IMR-90 (cell line): Measurements from ENCODE around the gene PLD1. TPM values are rescaled to one million over a fixed set of nuclear protein-coding genes. Genes with fewer than 3 reads are reported as not detected.

Experiments used
- ATAC-seq: fragments of 200-7000 bp; cut with Tn5 transposase; 2 replicates; pipeline ENCODE4 v1.9.1; 2020; ENCODE audit warnings: low read depth, mild to moderate bottlenecking, moderate library complexity
- BruUV-seq: library from RNA; stranded (reverse); fragments of 400-500 nt; replicated peaks from 2 replicates; lab custom pipeline; 2021; lab: Mats Ljungman, UMichigan
- CTCF ChIA-PET: fragments of 300-600 bp; formaldehyde crosslinking; extraction: SDS; loops from one replicate; lab custom pipeline; 2021; ENCODE audit warnings: antibody characterized with exemption; lab: Yijun Ruan, JAX
- POLR2A ChIA-PET: fragments of 300-600 bp; sonication (Branson Sonifier 250); formaldehyde crosslinking; loops from one replicate; lab custom pipeline; 2022; ENCODE audit warnings: antibody characterized with exemption; ENCODE audit not compliant: unreplicated experiment; lab: Charles Lee
- DNase-seq: peaks from one replicate; pipeline ENCODE4 v3.0.0; 2013
- H2AFZ ChIP-seq: replicated peaks from 2 replicates; pipeline ENCODE3; 2013; ENCODE audit warnings: low read length, mild to moderate bottlenecking; ENCODE audit not compliant: poor library complexity
- H2AK5ac ChIP-seq: 2 replicates; pipeline ENCODE4 v1.6.1; 2013; ENCODE audit warnings: low read depth, low read length, inconsistent platforms
- H2AK9ac ChIP-seq: replicated peaks from 2 replicates; pipeline ENCODE3; 2013; ENCODE audit warnings: mild to moderate bottlenecking, low read depth, low read length, moderate library complexity; ENCODE audit not compliant: poor library complexity
- H2BK120ac ChIP-seq: 2 replicates; pipeline ENCODE4 v1.6.1; 2013; ENCODE audit warnings: low read depth, low read length, inconsistent platforms
- H2BK15ac ChIP-seq: 3 replicates; pipeline ENCODE4 v1.6.1; 2013; ENCODE audit warnings: low read depth, low read length, inconsistent platforms
- H2BK20ac ChIP-seq: 2 replicates; pipeline ENCODE4 v1.6.1; 2013; ENCODE audit warnings: low read depth, mild to moderate bottlenecking, inconsistent platforms, low read length, moderate library complexity
- H2BK5ac ChIP-seq: 2 replicates; pipeline ENCODE4 v1.6.1; 2013; ENCODE audit warnings: mild to moderate bottlenecking, low read depth, low read length, inconsistent platforms; ENCODE audit not compliant: poor library complexity, severe bottlenecking
- H3K14ac ChIP-seq: replicated peaks from 2 replicates; pipeline ENCODE4 v1.6.1; 2013; ENCODE audit warnings: low read depth, low read length, inconsistent platforms
- H3K18ac ChIP-seq: 2 replicates; pipeline ENCODE4 v1.6.1; 2013; ENCODE audit warnings: low read depth, low read length, control low read depth
- H3K23ac ChIP-seq: 2 replicates; pipeline ENCODE4 v1.6.1; 2013; ENCODE audit warnings: low read depth, low read length, inconsistent platforms
- H3K27ac ChIP-seq: 2 replicates; pipeline ENCODE4 v1.5.1; 2013; ENCODE audit warnings: mild to moderate bottlenecking, control low read depth, low read length; ENCODE audit not compliant: insufficient read depth
- H3K27me3 ChIP-seq: 2 replicates; pipeline ENCODE4 v1.6.1; 2013; ENCODE audit warnings: low read length; ENCODE audit not compliant: control insufficient read depth, insufficient read depth
- H3K36me3 ChIP-seq: 2 replicates; pipeline ENCODE4 v1.6.1; 2013; ENCODE audit warnings: low read length, mixed read lengths; ENCODE audit not compliant: control insufficient read depth, insufficient read depth
- H3K4ac ChIP-seq: 2 replicates; pipeline ENCODE4 v1.6.1; 2013; ENCODE audit warnings: low read depth, low read length, inconsistent platforms
- H3K4me1 ChIP-seq: 2 replicates; pipeline ENCODE4 v1.6.1; 2013; ENCODE audit warnings: low read length, mixed read lengths; ENCODE audit not compliant: control insufficient read depth, insufficient read depth
- H3K4me2 ChIP-seq: 2 replicates; pipeline ENCODE4 v1.6.1; 2013; ENCODE audit warnings: low read depth, mild to moderate bottlenecking, control low read depth, low read length, moderate library complexity
- H3K4me3 ChIP-seq: 2 replicates; pipeline ENCODE4 v1.5.1; 2013; ENCODE audit warnings: low read depth, mild to moderate bottlenecking, control low read depth, low read length, moderate library complexity; ENCODE audit not compliant: insufficient read depth
- H3K56ac ChIP-seq: 2 replicates; pipeline ENCODE4 v1.6.1; 2013; ENCODE audit warnings: low read length, inconsistent platforms; ENCODE audit not compliant: insufficient read depth; ENCODE audit errors: extremely low read depth
- H3K79me1 ChIP-seq, 2 experiments: 2 replicates each; pipeline ENCODE4 v1.6.1; 2013; ENCODE audit warnings: low read length in 2 of 2, inconsistent platforms in 1 of 2, low read depth in 1 of 2
- H3K9ac ChIP-seq: 2 replicates; pipeline ENCODE4 v1.6.1; 2013; ENCODE audit warnings: low read depth, low read length, control low read depth
- H3K9me1 ChIP-seq: 2 replicates; pipeline ENCODE4 v1.6.1; 2013; ENCODE audit warnings: low read length, inconsistent platforms; ENCODE audit not compliant: insufficient read depth
- H3K9me3 ChIP-seq: 2 replicates; pipeline ENCODE4 v1.6.1; 2013; ENCODE audit warnings: low read length; ENCODE audit not compliant: control insufficient read depth, insufficient read depth
- H4K20me1 ChIP-seq: 2 replicates; pipeline ENCODE4 v1.6.1; 2013; ENCODE audit warnings: low read length, inconsistent platforms; ENCODE audit not compliant: insufficient read depth
- H4K5ac ChIP-seq: 2 replicates; pipeline ENCODE4 v1.6.1; 2013; ENCODE audit warnings: mild to moderate bottlenecking, low read depth, low read length, control low read depth
- H4K8ac ChIP-seq, 2 experiments: 2 replicates each; pipeline ENCODE4 v1.6.1; 2013; ENCODE audit warnings: low read depth in 2 of 2, low read length in 2 of 2, control low read depth in 1 of 2, inconsistent platforms in 1 of 2
- H4K91ac ChIP-seq: 2 replicates; pipeline ENCODE4 v1.6.1; 2013; ENCODE audit warnings: low read depth, low read length, inconsistent platforms; ENCODE audit not compliant: insufficient read depth
- BHLHE40 ChIP-seq: fragments of 150-350 bp; IDR thresholded peaks from 2 replicates; pipeline ENCODE4 v1.6.1; 2016; ENCODE audit warnings: mild to moderate bottlenecking, low read depth, low read length
- CEBPB ChIP-seq: IDR thresholded peaks from 2 replicates; pipeline ENCODE4 v1.6.1; 2012; ENCODE audit warnings: low read depth, low read length, improper control_type of control experiment
- CHD1 ChIP-seq: IDR thresholded peaks from 2 replicates; pipeline ENCODE4 v1.6.1; 2012; ENCODE audit warnings: low read depth, low read length, improper control_type of control experiment
- FOS ChIP-seq: fragments of 150-350 bp; IDR thresholded peaks from 2 replicates; pipeline ENCODE4 v1.6.1; 2016; ENCODE audit warnings: low read depth, low read length
- MAFK ChIP-seq: IDR thresholded peaks from 2 replicates; pipeline ENCODE4 v1.6.1; 2012; ENCODE audit warnings: low read depth, low read length, improper control_type of control experiment
- MAZ ChIP-seq: IDR thresholded peaks from 2 replicates; pipeline ENCODE4 v1.6.1; 2012; ENCODE audit warnings: low read depth, mild to moderate bottlenecking, low read length, improper control_type of control experiment, moderate library complexity, borderline replicate concordance
- MXI1 ChIP-seq: IDR thresholded peaks from 2 replicates; pipeline ENCODE4 v1.6.1; 2012; ENCODE audit warnings: low read depth, mild to moderate bottlenecking, low read length, moderate library complexity, borderline replicate concordance
- NFE2L2 ChIP-seq: fragments of 150-350 bp; IDR thresholded peaks from 2 replicates; pipeline ENCODE4 v1.6.1; 2016; ENCODE audit warnings: low read depth, mild to moderate bottlenecking, low read length
- POLR2A ChIP-seq: IDR thresholded peaks from 2 replicates; pipeline ENCODE4 v1.6.1; 2012; ENCODE audit warnings: mild to moderate bottlenecking, low read depth, low read length
- RAD21 ChIP-seq: IDR thresholded peaks from 2 replicates; pipeline ENCODE4 v1.6.1; 2012; ENCODE audit warnings: low read length, improper control_type of control experiment
- RCOR1 ChIP-seq: IDR thresholded peaks from 2 replicates; pipeline ENCODE4 v1.6.1; 2012; ENCODE audit warnings: mild to moderate bottlenecking, low read length, improper control_type of control experiment; ENCODE audit not compliant: insufficient replicate concordance
- SMC3 ChIP-seq: fragments of 150-350 bp; IDR thresholded peaks from 2 replicates; pipeline ENCODE4 v1.6.1; 2016; ENCODE audit warnings: low read depth, mild to moderate bottlenecking, antibody characterized with exemption, low read length, moderate library complexity
- WGBS, 2 experiments: methylation state at CpG; one replicate each; pipeline versions ENCODE4 v1.1.5 to v1.1.7; 2013; ENCODE audit warnings: missing lambda C conversion rate in 2 of 2; ENCODE audit not compliant: insufficient read length in 1 of 2; ENCODE audit errors: extremely low coverage in 2 of 2; 5-methylcytosine and 5-hydroxymethylcytosine counted together
- dilution Hi-C: fragments of 300-500 bp; cut with HindIII; formaldehyde crosslinking; loops from one replicate; pipeline ENCODE4 v1.14.3; 2018; ENCODE audit warnings: low sequenced_read_pairs; ENCODE audit not compliant: unreplicated experiment
- in situ Hi-C: fragments of 300-500 bp; cut with MboI; formaldehyde crosslinking; loops from 3 replicates; pipeline ENCODE4 v1.14.3; 2019; ENCODE audit warnings: low sequenced_read_pairs, inconsistent platforms, mixed read lengths
- intact Hi-C: fragments of 100-400 bp; cut with micrococcal nuclease; formaldehyde crosslinking; loops from 2 replicates; pipeline ENCODE4 v1.10.0; 2022
- polyA plus RNA-seq, 3 experiments: library from polyadenylated mRNA; depleted of rRNA; stranded (reverse); fragments of >200 nt; gene quantifications; 2 replicates each; pipeline ENCODE4 v1.2.3, GENCODE V29; 2012; ENCODE audit warnings: low replicate concordance in 1 of 3
- total RNA-seq: library from RNA; depleted of rRNA; stranded (reverse); fragments of >200 nt; gene quantifications from 2 replicates; pipeline ENCODE4 v1.2.3, GENCODE V29; 2012
- TF ChIP-seq, protein P1 (sequence below): fragments of 150-350 bp; IDR thresholded peaks from 2 replicates; pipeline ENCODE4 v1.6.1; 2017; ENCODE audit warnings: mild to moderate bottlenecking, antibody characterized with exemption, low read length, low read depth
- TF ChIP-seq, protein P2 (sequence below): conservative IDR thresholded peaks from 2 replicates; pipeline ENCODE4 v1.5.1; 2012; ENCODE audit warnings: mild to moderate bottlenecking, low read depth, low read length, improper control_type of control experiment

Gene PLD1
- total and polyA plus RNA-seq, 2 of the 4 experiments (the other 2 are of a cell fraction): 3.3 to 9.7 TPM

DNA sequence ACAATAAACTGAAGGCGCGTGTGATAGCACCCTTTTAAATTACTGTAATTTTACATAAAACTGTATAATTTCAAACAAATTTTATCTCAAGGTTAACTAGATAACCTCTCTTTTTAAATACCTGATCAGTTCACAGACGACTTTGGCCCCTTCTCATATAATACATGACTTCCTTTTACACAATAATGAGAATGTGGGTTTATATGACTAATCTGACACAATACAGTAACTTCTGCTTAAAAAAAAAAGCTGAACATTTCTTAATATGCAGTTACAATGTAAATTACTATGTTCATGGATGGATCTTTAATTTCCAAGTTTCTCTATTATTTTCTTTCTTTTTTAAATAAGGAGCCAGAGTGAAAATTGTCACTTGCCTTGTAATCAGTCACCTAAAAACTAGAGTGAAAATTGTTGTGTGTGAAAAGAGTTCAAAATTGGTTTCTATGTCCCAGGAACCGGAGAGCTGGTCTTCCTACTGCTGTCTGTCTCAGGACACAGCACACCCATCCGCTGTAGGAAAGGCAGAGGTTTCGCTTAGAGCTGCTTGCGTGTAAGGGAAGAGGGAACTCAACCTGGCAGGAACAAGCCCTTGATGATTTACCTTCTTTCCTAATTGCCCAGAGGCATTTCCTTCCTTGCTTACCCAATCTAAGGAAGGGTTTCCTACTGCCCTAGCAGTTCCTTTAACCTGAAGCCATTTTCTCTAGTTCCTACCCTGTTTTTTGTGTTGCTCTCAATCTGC, 33.3 kb downstream of the PLD1 start:
- H2AK9ac ChIP-seq: no peak overlapping the region
- WGBS, 2 experiments: no CpG with 5 or more reads among the region's 7 CpGs
- peaks cover 1% of the 10 kb centered on the region; the same call in 1 of the 2 replicates for H4K20me1 ChIP-seq
- ChIA-PET POLR2A (interaction anchor here (0.6 kb wide), 1 partner anchor 68 kb away, joined by 3 read pairs; no protein-coding TSS in a partner anchor), CTCF (no interaction called here)
- ATAC-seq (no peak), DNase-seq (no peak)
- no peak overlapping the region for H2BK20ac ChIP-seq
- H2BK15ac ChIP-seq: peak overlapping the region; percentile 65; the same call in 1 of the 3 replicates
- no peaks in the 10 kb centered on the region for H3K36me3 ChIP-seq
- H3K9me3 ChIP-seq: peaks cover under 1% of the 10 kb centered on the region; the same call in 1 of the 2 replicates
- H4K5ac ChIP-seq: no peak overlapping the region
- H3K56ac ChIP-seq: no peak overlapping the region
- peaks cover 4% of the 10 kb centered on the region for H3K4me1 ChIP-seq
- no peak overlapping the region for H3K9ac ChIP-seq
- BruUV-seq: no TSS peak
- peaks cover 9 to 11% of the 10 kb centered on the region in 2 experiments; a peak in 3 of 4 replicates for H3K79me1 ChIP-seq
- H3K14ac ChIP-seq: 0 out of 2 replicates have a peak overlapping the region, but pooled peaks have one; percentile 24
- no peak overlapping the region for H3K27ac ChIP-seq
- intact Hi-C loops (loop anchor here (10.0 kb wide), 1 partner anchor 1022 kb away; no protein-coding TSS in a partner anchor), dilution Hi-C loops (no loop called here), in situ Hi-C loops (no loop called here)
- no peak overlapping the region for H3K23ac ChIP-seq
- H2BK5ac ChIP-seq: no peak overlapping the region
- peak overlapping the region; percentile 93 for H2AK5ac ChIP-seq
- no peaks in the 10 kb centered on the region for H3K9me1 ChIP-seq
- no peak overlapping the region for H2BK120ac ChIP-seq
- H3K4ac ChIP-seq: peak overlapping the region; percentile 41; the same call in 1 of the 2 replicates
- no peaks in the 10 kb centered on the region for H3K27me3 ChIP-seq
- H3K4me3 ChIP-seq: no peak overlapping the region
- H4K8ac ChIP-seq: 0 out of 4 replicates have a peak overlapping the region, but pooled peaks of 1 of the 2 experiments have one; percentile 38
- no peak overlapping the region for H3K4me2 ChIP-seq
- H2AFZ ChIP-seq: no peak overlapping the region
- no peak overlapping the region for H4K91ac ChIP-seq
- no peak overlapping the region for H3K18ac ChIP-seq
- TF ChIP-seq NFE2L2 (no peak), RAD21 (no peak), SMC3 (no peak), POLR2A (no peak), RCOR1 (no peak), MAZ (no peak), MXI1 (no peak), CHD1 (no peak), BHLHE40 (no peak), CEBPB (no peak), FOS (no peak), MAFK (no peak)
- TF ChIP-seq, protein P1, sequence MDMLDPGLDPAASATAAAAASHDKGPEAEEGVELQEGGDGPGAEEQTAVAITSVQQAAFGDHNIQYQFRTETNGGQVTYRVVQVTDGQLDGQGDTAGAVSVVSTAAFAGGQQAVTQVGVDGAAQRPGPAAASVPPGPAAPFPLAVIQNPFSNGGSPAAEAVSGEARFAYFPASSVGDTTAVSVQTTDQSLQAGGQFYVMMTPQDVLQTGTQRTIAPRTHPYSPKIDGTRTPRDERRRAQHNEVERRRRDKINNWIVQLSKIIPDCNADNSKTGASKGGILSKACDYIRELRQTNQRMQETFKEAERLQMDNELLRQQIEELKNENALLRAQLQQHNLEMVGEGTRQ: no peak
- TF ChIP-seq, protein P2, sequence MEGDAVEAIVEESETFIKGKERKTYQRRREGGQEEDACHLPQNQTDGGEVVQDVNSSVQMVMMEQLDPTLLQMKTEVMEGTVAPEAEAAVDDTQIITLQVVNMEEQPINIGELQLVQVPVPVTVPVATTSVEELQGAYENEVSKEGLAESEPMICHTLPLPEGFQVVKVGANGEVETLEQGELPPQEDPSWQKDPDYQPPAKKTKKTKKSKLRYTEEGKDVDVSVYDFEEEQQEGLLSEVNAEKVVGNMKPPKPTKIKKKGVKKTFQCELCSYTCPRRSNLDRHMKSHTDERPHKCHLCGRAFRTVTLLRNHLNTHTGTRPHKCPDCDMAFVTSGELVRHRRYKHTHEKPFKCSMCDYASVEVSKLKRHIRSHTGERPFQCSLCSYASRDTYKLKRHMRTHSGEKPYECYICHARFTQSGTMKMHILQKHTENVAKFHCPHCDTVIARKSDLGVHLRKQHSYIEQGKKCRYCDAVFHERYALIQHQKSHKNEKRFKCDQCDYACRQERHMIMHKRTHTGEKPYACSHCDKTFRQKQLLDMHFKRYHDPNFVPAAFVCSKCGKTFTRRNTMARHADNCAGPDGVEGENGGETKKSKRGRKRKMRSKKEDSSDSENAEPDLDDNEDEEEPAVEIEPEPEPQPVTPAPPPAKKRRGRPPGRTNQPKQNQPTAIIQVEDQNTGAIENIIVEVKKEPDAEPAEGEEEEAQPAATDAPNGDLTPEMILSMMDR: no peak
